Tibial nerve (tissue), 3 donors: ENCODE measurements around the gene PSKH1.

Experiments
- POLR2A ChIP-seq, 2 donors: fragments of 450-650 bp; IDR thresholded peaks; one replicate each; pipeline ENCODE4 v1.6.1; 2017; ENCODE audit warnings: antibody characterized with exemption in 2 of 2, mild to moderate bottlenecking in 2 of 2, moderate library complexity in 2 of 2
- TF ChIP-seq, protein P1 (sequence below), 5 experiments: fragments of 200-600 bp in 3 of 5; fragments of 450-650 bp in 2 of 5; sonication (generic) in 3 of 5; IDR thresholded peaks; one replicate each; pipeline ENCODE4 v1.5.1; 2016 to 2019; ENCODE audit warnings: antibody characterized with exemption in 5 of 5, mild to moderate bottlenecking in 3 of 5, moderate library complexity in 2 of 5

DNA sequence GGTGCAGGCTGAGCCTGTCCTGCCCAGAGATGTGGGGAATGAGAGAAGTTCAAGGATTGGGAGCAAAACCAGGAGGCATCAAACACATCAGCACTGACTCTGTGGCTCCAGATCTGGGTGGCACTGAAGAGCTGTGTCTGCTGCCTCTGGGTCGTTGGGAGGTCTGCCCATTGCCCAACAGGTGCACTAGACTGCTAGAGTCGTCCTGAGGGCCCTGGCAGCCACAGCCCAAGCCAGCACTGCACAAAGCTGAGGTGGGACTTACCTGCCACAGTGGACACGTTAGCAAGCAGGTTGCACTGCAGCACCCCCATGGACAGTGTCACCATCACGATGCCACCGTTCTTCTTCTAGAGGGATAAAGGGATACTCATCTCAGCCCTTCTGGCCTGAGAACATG lies 84.0 kb downstream of the PSKH1 start:
- TF ChIP-seq, protein P1, sequence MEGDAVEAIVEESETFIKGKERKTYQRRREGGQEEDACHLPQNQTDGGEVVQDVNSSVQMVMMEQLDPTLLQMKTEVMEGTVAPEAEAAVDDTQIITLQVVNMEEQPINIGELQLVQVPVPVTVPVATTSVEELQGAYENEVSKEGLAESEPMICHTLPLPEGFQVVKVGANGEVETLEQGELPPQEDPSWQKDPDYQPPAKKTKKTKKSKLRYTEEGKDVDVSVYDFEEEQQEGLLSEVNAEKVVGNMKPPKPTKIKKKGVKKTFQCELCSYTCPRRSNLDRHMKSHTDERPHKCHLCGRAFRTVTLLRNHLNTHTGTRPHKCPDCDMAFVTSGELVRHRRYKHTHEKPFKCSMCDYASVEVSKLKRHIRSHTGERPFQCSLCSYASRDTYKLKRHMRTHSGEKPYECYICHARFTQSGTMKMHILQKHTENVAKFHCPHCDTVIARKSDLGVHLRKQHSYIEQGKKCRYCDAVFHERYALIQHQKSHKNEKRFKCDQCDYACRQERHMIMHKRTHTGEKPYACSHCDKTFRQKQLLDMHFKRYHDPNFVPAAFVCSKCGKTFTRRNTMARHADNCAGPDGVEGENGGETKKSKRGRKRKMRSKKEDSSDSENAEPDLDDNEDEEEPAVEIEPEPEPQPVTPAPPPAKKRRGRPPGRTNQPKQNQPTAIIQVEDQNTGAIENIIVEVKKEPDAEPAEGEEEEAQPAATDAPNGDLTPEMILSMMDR (IDR thresholded peaks at IDR 0.05), result no peak
- no peak for TF ChIP-seq POLR2A (IDR thresholded peaks at IDR 0.05)
